Kidney (tissue), 14 donors: ENCODE data around the gene CTNNBL1. TPM values are rescaled to one million over a fixed set of nuclear protein-coding genes. Genes with fewer than 3 reads are reported as not detected.

Experiments used
- DNase-seq, 5 donors: peaks; one replicate each; pipeline ENCODE4 v3.0.0-alpha.2; 2013 to 2020
- FAIRE-seq: peaks from 2 replicates; lab custom pipeline; 2012; peaks lifted over from hg19 to GRCh38; lab: Jason Lieb, UNC
- H3K27ac ChIP-seq, 2 donors: one replicate each; pipeline ENCODE4 v1.7.0; 2013; ENCODE audit warnings: low read depth in 2 of 2, low read length in 2 of 2, inconsistent platforms in 1 of 2
- H3K27me3 ChIP-seq: one replicate; pipeline ENCODE4 v1.7.1; 2013; ENCODE audit warnings: low read length, inconsistent platforms; ENCODE audit not compliant: control insufficient read depth, insufficient read depth
- H3K36me3 ChIP-seq, 3 donors: one replicate each; pipeline versions ENCODE4 v1.7.0 to v1.7.1; 2013; ENCODE audit warnings: low read length in 3 of 3, control low read depth in 1 of 3, inconsistent platforms in 1 of 3; ENCODE audit not compliant: insufficient read depth in 3 of 3, control insufficient read depth in 2 of 3
- H3K4me1 ChIP-seq, 3 donors: one replicate each; pipeline versions ENCODE4 v1.7.0 to v1.7.1; 2013; ENCODE audit warnings: low read length in 3 of 3, inconsistent platforms in 1 of 3, low read depth in 1 of 3; ENCODE audit not compliant: control insufficient read depth in 2 of 3, insufficient read depth in 2 of 3
- H3K4me3 ChIP-seq, 3 donors: one replicate each; pipeline versions ENCODE4 v1.7.0 to v1.8.1; 2013; ENCODE audit warnings: low read length in 3 of 3, control low read depth in 1 of 3, inconsistent platforms in 1 of 3
- H3K9ac ChIP-seq, 3 donors: one replicate each; pipeline versions ENCODE4 v1.7.0 to v1.7.1; 2013; ENCODE audit warnings: low read length in 3 of 3, control low read depth in 1 of 3, inconsistent platforms in 1 of 3
- H3K9me3 ChIP-seq, 3 donors: one replicate each; pipeline versions ENCODE4 v1.7.0 to v1.7.1; 2013; ENCODE audit warnings: low read length in 3 of 3, control low read depth in 1 of 3, inconsistent platforms in 1 of 3; ENCODE audit not compliant: control insufficient read depth in 2 of 3, insufficient read depth in 1 of 3
- intact Hi-C: fragments of 100-400 bp; cut with DNase I; formaldehyde crosslinking; loops from one replicate; pipeline ENCODE4 v1.11.1; 2022
- polyA plus RNA-seq: library from polyadenylated mRNA; stranded (reverse); fragments of 350-450 nt; fragmentation: Illumina TruSeq; extraction: RNeasy Lipid Tissue Mini Kit (QIAGEN cat#74804); gene quantifications from one replicate; pipeline ENCODE4 v1.2.3, GENCODE V29; 2014; ENCODE audit warnings: low read depth, low replicate concordance; ENCODE audit not compliant: insufficient read depth
- total RNA-seq: library from RNA; stranded (reverse); fragmentation: NEBNext Ultra II Directional; extraction: Animal tissue kit (Norgen Biotek cat#: 25700); gene quantifications from one replicate; pipeline ENCODE4 v1.2.1, GENCODE V29; 2021
- TF ChIP-seq, protein P1 (sequence below): IDR thresholded peaks from 3 replicates; pipeline ENCODE4 v1.5.1; 2012; ENCODE audit warnings: mild to moderate bottlenecking, moderate library complexity, borderline replicate concordance; ENCODE audit not compliant: insufficient read depth; ENCODE audit errors: extremely low read depth
- donor health status: control.
- donor health status: control.
- donor health status: control.
- donor health status: control.
- donor health status: control.
- donor health status: DM: yes; HTN: yes; CAD: no.
- donor health status: Normal renal cell carcinoma (clear cell type).

CTNNBL1 gene
- total and polyA plus RNA-seq, 2 donors from 2014 or later = 40.9 to 70.9 TPM

DNA sequence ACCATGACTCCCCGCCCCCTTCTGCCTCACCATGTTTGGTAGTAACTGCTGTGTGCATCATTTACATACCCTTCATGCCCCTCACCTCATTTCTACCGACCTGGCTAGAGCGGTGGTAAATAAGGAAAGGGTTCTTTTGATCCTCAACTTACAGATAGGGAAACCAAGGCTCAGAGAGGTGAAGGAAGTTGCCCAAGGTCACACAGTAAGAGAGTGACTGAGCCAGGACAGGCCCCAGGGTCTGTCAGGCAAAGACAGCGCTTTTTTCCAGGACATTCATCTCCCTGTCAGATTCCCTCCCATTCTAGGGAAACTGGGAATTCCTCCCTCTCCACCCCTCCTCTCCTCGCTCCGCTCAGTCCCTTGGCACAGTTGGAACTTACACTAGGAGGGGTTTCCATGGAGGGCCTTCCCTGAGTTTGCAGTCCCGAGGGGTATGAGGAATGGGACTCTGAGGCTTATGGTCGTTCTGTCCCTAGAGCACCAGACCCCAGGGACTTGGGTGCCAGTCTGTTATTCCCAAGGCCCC, 211.1 kb downstream of the CTNNBL1 start:
- no peaks in the 10 kb centered on the region for H3K36me3 ChIP-seq
- TF ChIP-seq, protein P1, sequence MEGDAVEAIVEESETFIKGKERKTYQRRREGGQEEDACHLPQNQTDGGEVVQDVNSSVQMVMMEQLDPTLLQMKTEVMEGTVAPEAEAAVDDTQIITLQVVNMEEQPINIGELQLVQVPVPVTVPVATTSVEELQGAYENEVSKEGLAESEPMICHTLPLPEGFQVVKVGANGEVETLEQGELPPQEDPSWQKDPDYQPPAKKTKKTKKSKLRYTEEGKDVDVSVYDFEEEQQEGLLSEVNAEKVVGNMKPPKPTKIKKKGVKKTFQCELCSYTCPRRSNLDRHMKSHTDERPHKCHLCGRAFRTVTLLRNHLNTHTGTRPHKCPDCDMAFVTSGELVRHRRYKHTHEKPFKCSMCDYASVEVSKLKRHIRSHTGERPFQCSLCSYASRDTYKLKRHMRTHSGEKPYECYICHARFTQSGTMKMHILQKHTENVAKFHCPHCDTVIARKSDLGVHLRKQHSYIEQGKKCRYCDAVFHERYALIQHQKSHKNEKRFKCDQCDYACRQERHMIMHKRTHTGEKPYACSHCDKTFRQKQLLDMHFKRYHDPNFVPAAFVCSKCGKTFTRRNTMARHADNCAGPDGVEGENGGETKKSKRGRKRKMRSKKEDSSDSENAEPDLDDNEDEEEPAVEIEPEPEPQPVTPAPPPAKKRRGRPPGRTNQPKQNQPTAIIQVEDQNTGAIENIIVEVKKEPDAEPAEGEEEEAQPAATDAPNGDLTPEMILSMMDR = no peak
- intact Hi-C loops = no loop called here
- no peak overlapping the region for H3K27ac ChIP-seq
- FAIRE-seq (no peak), DNase-seq (no peak)
- no peak overlapping the region for H3K9ac ChIP-seq
- H3K9me3 ChIP-seq = no peaks in the 10 kb centered on the region
- H3K4me1 ChIP-seq = no peaks in the 10 kb centered on the region
- H3K4me3 ChIP-seq = no peak overlapping the region
- H3K27me3 ChIP-seq = peaks cover 7% of the 10 kb centered on the region

DNA sequence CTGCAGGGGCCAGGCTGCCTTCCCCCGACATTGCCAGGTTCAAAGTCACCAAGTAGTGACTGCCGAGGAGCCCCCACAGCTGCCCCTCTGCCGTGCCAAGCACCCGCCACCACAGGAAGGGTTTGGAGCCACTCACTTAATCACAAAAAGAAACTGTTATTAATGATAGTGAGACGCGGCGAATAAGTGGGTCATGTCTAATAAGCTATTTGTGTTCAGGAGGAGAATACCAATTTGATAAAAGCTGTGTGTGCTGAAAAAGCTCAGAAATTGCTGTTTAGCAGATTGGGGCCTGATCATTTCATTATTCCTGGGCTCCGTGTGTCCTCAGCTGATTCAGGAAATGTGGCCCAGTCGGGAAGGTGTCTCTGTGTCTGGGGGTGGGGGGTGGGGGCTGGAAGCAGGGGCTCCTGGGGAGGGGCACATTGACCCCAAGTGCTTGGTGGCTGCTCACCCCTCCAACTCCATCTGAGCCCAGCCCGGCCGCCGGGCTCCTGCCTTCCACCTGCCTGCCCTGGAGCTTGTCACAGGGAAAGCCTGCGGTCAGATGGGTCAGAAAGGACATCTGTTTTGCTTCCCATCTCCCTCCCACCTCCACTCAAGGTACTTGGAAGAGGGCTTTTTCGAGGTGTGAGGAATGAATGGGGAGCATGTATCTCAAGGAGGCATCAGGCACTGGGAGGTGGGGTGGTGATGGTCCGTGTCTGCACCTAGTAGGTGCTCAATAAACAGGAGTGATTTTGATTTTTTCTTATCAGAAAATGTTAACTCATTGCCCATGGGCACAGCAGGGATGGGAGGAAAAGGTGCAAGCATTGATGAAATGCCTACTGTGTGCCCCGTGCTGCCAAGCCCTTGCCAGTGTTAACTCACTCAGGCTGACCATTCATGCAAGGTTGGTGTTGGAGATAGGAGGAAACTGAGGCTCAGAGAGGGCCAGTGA, 212.1 kb downstream of the CTNNBL1 start:
- no peak overlapping the region for H3K4me3 ChIP-seq
- DNase-seq = no peak
- intact Hi-C loops = no loop called here
- TF ChIP-seq, protein P1 = no peak
- no peak for FAIRE-seq
- H3K36me3 ChIP-seq = no peaks in the 10 kb centered on the region
- H3K27ac ChIP-seq = no peak overlapping the region
- no peaks in the 10 kb centered on the region for H3K4me1 ChIP-seq
- no peak overlapping the region for H3K9ac ChIP-seq
- peaks cover 7% of the 10 kb centered on the region for H3K27me3 ChIP-seq
- H3K9me3 ChIP-seq = no peaks in the 10 kb centered on the region

DNA sequence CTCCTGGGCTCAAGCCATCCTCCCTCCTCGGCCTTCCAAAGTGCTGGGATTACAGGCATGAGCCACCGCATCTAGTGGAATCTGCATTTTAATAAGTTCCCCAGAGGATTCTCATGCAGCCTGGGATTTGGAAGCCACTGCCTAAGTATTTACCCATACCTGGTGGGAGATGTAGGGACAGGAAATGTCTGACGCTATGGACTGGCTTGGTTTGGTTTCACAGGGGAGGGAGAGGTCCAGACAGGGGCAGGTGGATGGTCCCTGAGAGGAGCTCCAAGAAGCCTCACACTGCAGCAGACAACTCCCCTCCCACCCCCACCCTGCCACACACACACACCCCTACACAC, 213.5 kb downstream of the CTNNBL1 start:
- no peak for DNase-seq
- Histone ChIP-seq H3K36me3 (no peaks in the 10 kb centered on the region), H3K27me3 (peaks cover 7% of the 10 kb centered on the region), H3K9me3 (no peaks in the 10 kb centered on the region), H3K9ac (no peak overlapping the region), H3K27ac (no peak overlapping the region), H3K4me3 (no peak overlapping the region), H3K4me1 (no peaks in the 10 kb centered on the region)
- intact Hi-C loops = no loop called here
- FAIRE-seq = no peak
- TF ChIP-seq, protein P1 = no peak
